GM21723 (cell line): Measurements from ENCODE around the gene SH3D19.
"Not testable (repeated sequence)": the region's sequence is repeated elsewhere in the genome, so short reads cannot be mapped to it uniquely, and the experiment has no call there.

ENCODE experiments used
- ATAC-seq: cut with Tn5 transposase; IDR thresholded peaks from one replicate; pipeline ENCODE4 v1.9.1; 2021; ENCODE audit warnings: mild to moderate bottlenecking, moderate library complexity; ENCODE audit not compliant: unreplicated experiment

The SH3D19 gene

GRCh38 chr4:151323667-151324066 is 1.7 kb downstream of the SH3D19 start:
- no peak for ATAC-seq

GRCh38 chr4:151322570-151322969 is 2.8 kb downstream of the SH3D19 start:
- ATAC-seq: no peak

GRCh38 chr4:151322161-151322560 is 3.2 kb downstream of the SH3D19 start:
- not testable (repeated sequence) for ATAC-seq

- ATAC-seq: no peak
Observed at GRCh38 chr4:151321586-151321985, 3.8 kb downstream of the SH3D19 start.

GRCh38 chr4:151319490-151319889 is 5.9 kb downstream of the SH3D19 start:
- no peak for ATAC-seq

- ATAC-seq: no peak
Observed at GRCh38 chr4:151318307-151319006, 6.9 kb downstream of the SH3D19 start.

- no peak for ATAC-seq
Observed at GRCh38 chr4:151316645-151317044, 8.8 kb downstream of the SH3D19 start.

- ATAC-seq: no peak
Observed at GRCh38 chr4:151315212-151315886, 10.1 kb downstream of the SH3D19 start.

- no peak for ATAC-seq
Observed at GRCh38 chr4:151314479-151314878, 10.9 kb downstream of the SH3D19 start.

GRCh38 chr4:151314010-151314355 is 11.4 kb downstream of the SH3D19 start:
- no peak for ATAC-seq

GRCh38 chr4:151313306-151314009 is 11.9 kb downstream of the SH3D19 start:
- ATAC-seq: no peak

GRCh38 chr4:151310124-151310728 is 15.2 kb downstream of the SH3D19 start:
- no peak for ATAC-seq

GRCh38 chr4:151304755-151305154 is 20.6 kb downstream of the SH3D19 start:
- peak; percentile 85 for ATAC-seq

- no peak for ATAC-seq
Observed at GRCh38 chr4:151304226-151304625, 21.2 kb downstream of the SH3D19 start.

GRCh38 chr4:151302432-151302831 is 23.0 kb downstream of the SH3D19 start:
- ATAC-seq: no peak

- ATAC-seq: no peak
Observed at GRCh38 chr4:151297170-151297569, 28.2 kb downstream of the SH3D19 start.

- no peak for ATAC-seq
Observed at GRCh38 chr4:151296227-151296626, 29.2 kb downstream of the SH3D19 start.

- no peak for ATAC-seq
Observed at GRCh38 chr4:151294833-151295496, 30.4 kb downstream of the SH3D19 start.

- no peak for ATAC-seq
Observed at GRCh38 chr4:151292038-151292437, 33.4 kb downstream of the SH3D19 start.

- ATAC-seq: no peak
Observed at GRCh38 chr4:151291485-151291884, 33.9 kb downstream of the SH3D19 start.

- no peak for ATAC-seq
Observed at GRCh38 chr4:151287409-151287808, 38.0 kb downstream of the SH3D19 start.
